ENCODE data around the gene ADGRA1. TPM values are rescaled to one million over a fixed set of nuclear protein-coding genes. Genes with fewer than 3 reads are reported as not detected.

The ADGRA1 gene
- total RNA-seq, 4 donors from 2014 or later: 0.07 to 1.0 TPM; not detected in 2

GRCh38 chr10:133062635-133063034 is 25.1 kb upstream of the ADGRA1 start:
- Histone ChIP-seq H3K27me3 (no peaks in the 10 kb centered on the region), H3K9me3 (no peaks in the 10 kb centered on the region), H3K4me1 (no peaks in the 10 kb centered on the region), H3K36me3 (no peaks in the 10 kb centered on the region), H3K4me3 (no peak overlapping the region), H3K27ac (no peak overlapping the region)
- DNase-seq: no peak
- no peak for TF ChIP-seq CTCF (IDR thresholded peaks at IDR 0.05)
- no peak for TF ChIP-seq POLR2A (IDR thresholded peaks at IDR 0.05)
- intact Hi-C loops (cut with DNase I; ENCODE audit: low total_unique reads): no loop called here

GRCh38 chr10:133067149-133068105 is 20.3 kb upstream of the ADGRA1 start:
- TF ChIP-seq CTCF (IDR thresholded peaks at IDR 0.05) (no peak), POLR2A (IDR thresholded peaks at IDR 0.05) (no peak)
- intact Hi-C loops (cut with DNase I; ENCODE audit: low total_unique reads): no loop called here

GRCh38 chr10:133068111-133069032 is 19.4 kb upstream of the ADGRA1 start:
- Histone ChIP-seq H3K36me3 (no peaks in the 10 kb centered on the region), H3K4me3 (no peak overlapping the region), H3K27me3 (no peaks in the 10 kb centered on the region), H3K4me1 (no peaks in the 10 kb centered on the region), H3K9me3 (no peaks in the 10 kb centered on the region), H3K27ac (no peak overlapping the region)
- DNase-seq: no peak
- TF ChIP-seq POLR2A (IDR thresholded peaks at IDR 0.05) (no peak), CTCF (IDR thresholded peaks at IDR 0.05) (no peak)
- intact Hi-C loops (cut with DNase I; ENCODE audit: low total_unique reads): no loop called here

More at GRCh38 chr10:133067149-133068105, 20.3 kb upstream of the ADGRA1 start:
- no peak for DNase-seq
- Histone ChIP-seq H3K4me3 (no peak overlapping the region), H3K9me3 (no peaks in the 10 kb centered on the region), H3K4me1 (no peaks in the 10 kb centered on the region), H3K27ac (no peak overlapping the region), H3K36me3 (no peaks in the 10 kb centered on the region), H3K27me3 (no peaks in the 10 kb centered on the region)

GRCh38 chr10:133069033-133069525 is 18.6 kb upstream of the ADGRA1 start:
- Histone ChIP-seq H3K27ac (no peak overlapping the region), H3K27me3 (no peaks in the 10 kb centered on the region), H3K4me1 (no peaks in the 10 kb centered on the region), H3K9me3 (no peaks in the 10 kb centered on the region), H3K4me3 (no peak overlapping the region), H3K36me3 (no peaks in the 10 kb centered on the region)
- TF ChIP-seq CTCF (IDR thresholded peaks at IDR 0.05) (no peak), POLR2A (IDR thresholded peaks at IDR 0.05) (no peak)
- DNase-seq: no peak
- intact Hi-C loops (cut with DNase I; ENCODE audit: low total_unique reads): no loop called here
